ENCODE data around the gene MRPS11. TPM values are rescaled to one million over a fixed set of nuclear protein-coding genes. Genes with fewer than 3 reads are reported as not detected.
"Not testable (repeated sequence)": the region's sequence is repeated elsewhere in the genome, so short reads cannot be mapped to it uniquely, and the experiment has no call there.

MRPS11 gene
- total and polyA plus RNA-seq, 2 donors from 2014 or later = 35.2 to 96.8 TPM

- intact Hi-C loops (cut with DNase I) = no loop called here
- no peaks in the 10 kb centered on the region for H3K9me3 ChIP-seq (ENCODE audit: control insufficient read depth in 2 of 3, insufficient read depth in 1 of 3, low read length in 3 of 3)
- no peak overlapping the region for H3K9ac ChIP-seq (ENCODE audit: low read length in 3 of 3)
- no peak overlapping the region for H3K4me3 ChIP-seq (ENCODE audit: low read length in 3 of 3)
- H3K27me3 ChIP-seq (ENCODE audit: control insufficient read depth, insufficient read depth, low read length) = no peaks in the 10 kb centered on the region
- no peak overlapping the region for H3K27ac ChIP-seq (ENCODE audit: low read depth in 2 of 2, low read length in 2 of 2)
- no peak for TF ChIP-seq CTCF (IDR thresholded peaks at IDR 0.05; ENCODE audit: borderline replicate concordance, extremely low read depth, insufficient read depth)
- no peaks in the 10 kb centered on the region for H3K4me1 ChIP-seq (ENCODE audit: control insufficient read depth in 2 of 3, insufficient read depth in 2 of 3, low read depth in 1 of 3, low read length in 3 of 3)
- H3K36me3 ChIP-seq (ENCODE audit: control insufficient read depth in 2 of 3, insufficient read depth in 3 of 3, low read length in 3 of 3) = peaks cover 13 to 23% (median 23%) of the 10 kb centered on the region in 3 donors
- FAIRE-seq = no peak
- no peak for DNase-seq
Measured at GRCh38 chr15:88512078-88512477, 44.6 kb downstream of the MRPS11 start.

- DNase-seq (no peak), FAIRE-seq (no peak)
- intact Hi-C loops (cut with DNase I) = no loop called here
- Histone ChIP-seq H3K36me3 (ENCODE audit: control insufficient read depth in 2 of 3, insufficient read depth in 3 of 3, low read length in 3 of 3) (peaks cover 13 to 23% (median 23%) of the 10 kb centered on the region in 3 donors), H3K27me3 (ENCODE audit: control insufficient read depth, insufficient read depth, low read length) (no peaks in the 10 kb centered on the region), H3K4me3 (ENCODE audit: low read length in 3 of 3) (no peak overlapping the region), H3K27ac (ENCODE audit: low read depth in 2 of 2, low read length in 2 of 2) (no peak overlapping the region), H3K4me1 (ENCODE audit: control insufficient read depth in 2 of 3, insufficient read depth in 2 of 3, low read depth in 1 of 3, low read length in 3 of 3) (no peaks in the 10 kb centered on the region), H3K9ac (ENCODE audit: low read length in 3 of 3) (no peak overlapping the region), H3K9me3 (ENCODE audit: control insufficient read depth in 2 of 3, insufficient read depth in 1 of 3, low read length in 3 of 3) (no peaks in the 10 kb centered on the region)
- TF ChIP-seq CTCF (IDR thresholded peaks at IDR 0.05; ENCODE audit: borderline replicate concordance, extremely low read depth, insufficient read depth) = no peak
Measured at GRCh38 chr15:88512601-88513000, 45.1 kb downstream of the MRPS11 start.

- H3K9me3 ChIP-seq (ENCODE audit: control insufficient read depth in 2 of 3, insufficient read depth in 1 of 3, low read length in 3 of 3) = no peaks in the 10 kb centered on the region
- intact Hi-C loops (cut with DNase I) = no loop called here
- no peak for TF ChIP-seq CTCF (IDR thresholded peaks at IDR 0.05; ENCODE audit: borderline replicate concordance, extremely low read depth, insufficient read depth)
- H3K4me1 ChIP-seq (ENCODE audit: control insufficient read depth in 2 of 3, insufficient read depth in 2 of 3, low read depth in 1 of 3, low read length in 3 of 3) = no peaks in the 10 kb centered on the region
- DNase-seq (no peak), FAIRE-seq (no peak)
- no peak overlapping the region for H3K4me3 ChIP-seq (ENCODE audit: low read length in 3 of 3)
- no peaks in the 10 kb centered on the region for H3K27me3 ChIP-seq (ENCODE audit: control insufficient read depth, insufficient read depth, low read length)
- peaks cover 13 to 23% (median 22%) of the 10 kb centered on the region in 3 donors for H3K36me3 ChIP-seq (ENCODE audit: control insufficient read depth in 2 of 3, insufficient read depth in 3 of 3, low read length in 3 of 3)
- H3K9ac ChIP-seq (ENCODE audit: low read length in 3 of 3) = no peak overlapping the region
- H3K27ac ChIP-seq (ENCODE audit: low read depth in 2 of 2, low read length in 2 of 2) = no peak overlapping the region
Measured at GRCh38 chr15:88513195-88513594, 45.7 kb downstream of the MRPS11 start.

DNA sequence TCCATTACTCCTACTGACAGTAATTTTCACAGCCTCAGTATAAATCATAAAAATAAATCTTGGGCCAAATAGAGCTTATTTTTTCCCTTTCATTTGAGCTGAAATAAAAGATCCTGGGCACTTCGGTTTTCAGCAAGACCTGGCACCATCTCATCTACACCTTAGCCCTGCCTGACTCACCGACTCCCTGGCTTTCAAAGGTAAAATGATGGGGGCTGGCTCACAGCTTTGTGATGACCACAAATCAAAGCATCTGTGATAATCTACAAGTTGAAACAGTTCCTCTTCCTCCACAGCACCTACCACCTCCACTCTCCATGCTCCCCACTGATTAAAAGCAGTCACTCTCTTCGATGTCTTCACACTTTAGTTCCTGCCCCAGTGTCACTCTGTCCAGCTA, 51.4 kb downstream of the MRPS11 start:
- H3K9me3 ChIP-seq (ENCODE audit: control insufficient read depth in 2 of 3, insufficient read depth in 1 of 3, low read length in 3 of 3) = no peaks in the 10 kb centered on the region
- intact Hi-C loops (cut with DNase I) = no loop called here
- no peak overlapping the region for H3K4me3 ChIP-seq (ENCODE audit: low read length in 3 of 3)
- H3K4me1 ChIP-seq (ENCODE audit: control insufficient read depth in 2 of 3, insufficient read depth in 2 of 3, low read depth in 1 of 3, low read length in 3 of 3) = no peaks in the 10 kb centered on the region
- H3K9ac ChIP-seq (ENCODE audit: low read length in 3 of 3) = no peak overlapping the region
- no peaks in the 10 kb centered on the region for H3K27me3 ChIP-seq (ENCODE audit: control insufficient read depth, insufficient read depth, low read length)
- TF ChIP-seq CTCF (IDR thresholded peaks at IDR 0.05; ENCODE audit: borderline replicate concordance, extremely low read depth, insufficient read depth) = no peak
- H3K36me3 ChIP-seq (ENCODE audit: control insufficient read depth in 2 of 3, insufficient read depth in 3 of 3, low read length in 3 of 3) = peaks cover 0 to 6% (median 3%) of the 10 kb centered on the region in 3 donors
- FAIRE-seq (no peak), DNase-seq (no peak)
- no peak overlapping the region for H3K27ac ChIP-seq (ENCODE audit: low read depth in 2 of 2, low read length in 2 of 2)

- H3K4me3 ChIP-seq (ENCODE audit: low read length in 3 of 3); H3K9me3 ChIP-seq (ENCODE audit: control insufficient read depth in 2 of 3, insufficient read depth in 1 of 3, low read length in 3 of 3); FAIRE-seq; H3K27me3 ChIP-seq (ENCODE audit: control insufficient read depth, insufficient read depth, low read length); intact Hi-C loops (cut with DNase I); DNase-seq; H3K27ac ChIP-seq (ENCODE audit: low read depth in 2 of 2, low read length in 2 of 2); H3K4me1 ChIP-seq (ENCODE audit: control insufficient read depth in 2 of 3, insufficient read depth in 2 of 3, low read depth in 1 of 3, low read length in 3 of 3); H3K9ac ChIP-seq (ENCODE audit: low read length in 3 of 3): not testable (repeated sequence)
- peaks cover 0 to 13% (median 5%) of the 10 kb centered on the region in 3 donors for H3K36me3 ChIP-seq (ENCODE audit: control insufficient read depth in 2 of 3, insufficient read depth in 3 of 3, low read length in 3 of 3)
Measured at GRCh38 chr15:88524094-88524493, 56.6 kb downstream of the MRPS11 start.

Data from kidney (tissue), 14 donors.